ENCODE data around the gene PBX3. TPM values are rescaled to one million over a fixed set of nuclear protein-coding genes. Genes with fewer than 3 reads are reported as not detected.

PBX3 gene
- total RNA-seq, 5 donors from 2014 or later (not counting 1 experiment from before 2014, with no cell fraction given), result 12.3 to 30.6 (median 19.0) TPM

DNA sequence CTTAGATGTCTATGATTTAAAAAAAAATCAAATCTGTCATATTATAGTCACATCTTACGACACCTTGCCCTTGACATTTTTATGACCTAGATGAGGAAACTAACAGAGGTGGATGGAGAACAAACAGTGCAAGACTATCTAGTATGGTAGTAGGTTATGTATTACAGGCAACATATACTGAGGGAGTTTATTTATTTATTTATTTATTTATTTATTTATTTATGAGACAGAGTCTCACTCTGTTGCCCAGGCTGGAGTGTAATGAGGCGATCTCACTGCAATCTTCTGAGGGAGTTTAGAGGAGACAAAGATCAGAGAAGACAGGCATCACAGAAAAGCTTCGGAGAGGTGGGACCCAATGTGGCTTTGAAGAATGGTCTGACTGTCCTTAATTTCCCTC lies 4.5 kb upstream of the PBX3 start:
- CTCF ChIA-PET, result interaction anchor here in 1 of 2 donors (0.6 to 0.8 kb wide), 2 partner anchors 87 to 184 kb away, joined by 3 read pairs; no protein-coding TSS in a partner anchor
- Histone ChIP-seq H3K36me3 (ENCODE audit: control insufficient read depth in 2 of 2, extremely low read depth in 1 of 2, insufficient read depth in 1 of 2, low read length in 1 of 2) (no peaks in the 10 kb centered on the region), H3K4me3 (ENCODE audit: control insufficient read depth in 1 of 2, extremely low read depth in 1 of 2, low read length in 1 of 2) (no peak overlapping the region), H3K27me3 (replicated peaks in 1 of 2; ENCODE audit: control insufficient read depth in 2 of 2, extremely low read depth in 1 of 2, insufficient read depth in 2 of 2, low read length in 1 of 2) (no peaks in the 10 kb centered on the region), H3K27ac (ENCODE audit: low read length) (no peak overlapping the region), H3K9me3 (no peaks in the 10 kb centered on the region), H3K4me1 (ENCODE audit: control insufficient read depth in 1 of 2, extremely low read depth in 1 of 2, insufficient read depth in 2 of 2, low read length in 2 of 2) (peaks cover 0 to 7% of the 10 kb centered on the region in 2 experiments)
- WGBS (ENCODE audit: insufficient coverage), result no CpG with 5 or more reads among the region's 3 CpGs
- DNase-seq (no peak), ATAC-seq (replicated peaks in 1 of 4) (no peak)
- H3K27ac Mint-ChIP-seq, result no peak overlapping the region
- peaks cover 0 to 4% of the 10 kb centered on the region in 2 donors for H3K27me3 Mint-ChIP-seq
- no peaks in the 10 kb centered on the region for H3K36me3 Mint-ChIP-seq
- H3K9me3 Mint-ChIP-seq, result no peaks in the 10 kb centered on the region
- POLR2A ChIA-PET, result no interaction called here
- no peak overlapping the region for H3K4me3 Mint-ChIP-seq
- H3K4me1 Mint-ChIP-seq, result peaks cover 2 to 12% (median 7%) of the 10 kb centered on the region in 3 donors

GRCh38 chr9:125743682-125744428 lies 3.3 kb upstream of the PBX3 start:
- CTCF ChIA-PET, result no interaction called here
- no peak overlapping the region for H3K27ac ChIP-seq (ENCODE audit: low read length)
- no peaks in the 10 kb centered on the region for H3K36me3 ChIP-seq (ENCODE audit: control insufficient read depth in 2 of 2, extremely low read depth in 1 of 2, insufficient read depth in 1 of 2, low read length in 1 of 2)
- no peak overlapping the region for H3K4me3 Mint-ChIP-seq
- 74% methylated on average over 3 of the region's 5 CpGs for WGBS (ENCODE audit: insufficient coverage)
- H3K4me1 ChIP-seq (ENCODE audit: control insufficient read depth in 1 of 2, extremely low read depth in 1 of 2, insufficient read depth in 2 of 2, low read length in 2 of 2), result peaks cover 2 to 13% of the 10 kb centered on the region in 2 experiments
- H3K27ac Mint-ChIP-seq, result no peak overlapping the region
- H3K27me3 Mint-ChIP-seq, result no peaks in the 10 kb centered on the region
- no peaks in the 10 kb centered on the region for H3K36me3 Mint-ChIP-seq
- POLR2A ChIA-PET, result no interaction called here
- no peaks in the 10 kb centered on the region for H3K9me3 Mint-ChIP-seq
- no peaks in the 10 kb centered on the region for H3K9me3 ChIP-seq
- no peaks in the 10 kb centered on the region for H3K27me3 ChIP-seq (replicated peaks in 1 of 2; ENCODE audit: control insufficient read depth in 2 of 2, extremely low read depth in 1 of 2, insufficient read depth in 2 of 2, low read length in 1 of 2)
- ATAC-seq (replicated peaks in 1 of 4) (no peak), DNase-seq (no peak)
- H3K4me3 ChIP-seq (ENCODE audit: control insufficient read depth in 1 of 2, extremely low read depth in 1 of 2, low read length in 1 of 2), result no peak overlapping the region
- peaks cover 8 to 18% (median 12%) of the 10 kb centered on the region in 3 donors for H3K4me1 Mint-ChIP-seq

- Histone ChIP-seq H3K4me1 (ENCODE audit: control insufficient read depth in 1 of 2, extremely low read depth in 1 of 2, insufficient read depth in 2 of 2, low read length in 2 of 2) (peaks cover 2 to 14% of the 10 kb centered on the region in 2 experiments), H3K9me3 (no peaks in the 10 kb centered on the region), H3K36me3 (ENCODE audit: control insufficient read depth in 2 of 2, extremely low read depth in 1 of 2, insufficient read depth in 1 of 2, low read length in 1 of 2) (no peaks in the 10 kb centered on the region), H3K27ac (ENCODE audit: low read length) (no peak overlapping the region), H3K27me3 (replicated peaks in 1 of 2; ENCODE audit: control insufficient read depth in 2 of 2, extremely low read depth in 1 of 2, insufficient read depth in 2 of 2, low read length in 1 of 2) (no peaks in the 10 kb centered on the region), H3K4me3 (ENCODE audit: control insufficient read depth in 1 of 2, extremely low read depth in 1 of 2, low read length in 1 of 2) (no peak overlapping the region)
- Mint-ChIP-seq H3K4me1 (peaks cover 14 to 26% (median 18%) of the 10 kb centered on the region in 3 donors), H3K27me3 (no peaks in the 10 kb centered on the region), H3K27ac (no peak overlapping the region), H3K9me3 (no peaks in the 10 kb centered on the region), H3K4me3 (peak overlapping the region in 1 of 3 donors; percentile 98), H3K36me3 (no peaks in the 10 kb centered on the region)
- POLR2A ChIA-PET, result interaction anchor here in 1 of 2 donors (0.6 to 0.7 kb wide), 2 partner anchors 1106 to 1504 kb away, joined by 3 to 5 read pairs; no protein-coding TSS in a partner anchor
- no CpG with 5 or more reads among the region's 5 CpGs for WGBS (ENCODE audit: insufficient coverage)
- ATAC-seq (replicated peaks in 1 of 4) (no peak), DNase-seq (no peak)
- CTCF ChIA-PET, result no interaction called here
These were observed 2.6 kb upstream of the PBX3 start for GRCh38 chr9:125744616-125745015.

- no CpG with 5 or more reads among the region's 1 CpG for WGBS (ENCODE audit: insufficient coverage)
- Histone ChIP-seq H3K9me3 (no peaks in the 10 kb centered on the region), H3K4me3 (ENCODE audit: control insufficient read depth in 1 of 2, extremely low read depth in 1 of 2, low read length in 1 of 2) (no peak overlapping the region), H3K36me3 (ENCODE audit: control insufficient read depth in 2 of 2, extremely low read depth in 1 of 2, insufficient read depth in 1 of 2, low read length in 1 of 2) (no peaks in the 10 kb centered on the region), H3K27ac (ENCODE audit: low read length) (no peak overlapping the region), H3K27me3 (replicated peaks in 1 of 2; ENCODE audit: control insufficient read depth in 2 of 2, extremely low read depth in 1 of 2, insufficient read depth in 2 of 2, low read length in 1 of 2) (no peaks in the 10 kb centered on the region), H3K4me1 (ENCODE audit: control insufficient read depth in 1 of 2, extremely low read depth in 1 of 2, insufficient read depth in 2 of 2, low read length in 2 of 2) (peaks cover 2 to 14% of the 10 kb centered on the region in 2 experiments)
- Mint-ChIP-seq H3K4me3 (peak overlapping the region; percentile 92 to 98 (median 93)), H3K27me3 (no peaks in the 10 kb centered on the region), H3K36me3 (no peaks in the 10 kb centered on the region), H3K9me3 (no peaks in the 10 kb centered on the region), H3K4me1 (peaks cover 18 to 30% (median 18%) of the 10 kb centered on the region in 3 donors), H3K27ac (peak overlapping the region in 1 of 2 donors; percentile 0)
- ChIA-PET CTCF (interaction anchor here (0.6 to 1.1 kb wide), 2 partner anchors 10 to 148 kb away, joined by 3 read pairs; no protein-coding TSS in a partner anchor), POLR2A (interaction anchor here in 1 of 2 donors (0.6 to 0.7 kb wide), 2 partner anchors 1106 to 1503 kb away, joined by 3 to 5 read pairs; no protein-coding TSS in a partner anchor)
- DNase-seq, result no peak
- no peak for ATAC-seq (replicated peaks in 1 of 4)
These were observed 2.2 kb upstream of the PBX3 start for GRCh38 chr9:125745018-125745417.

- Mint-ChIP-seq H3K27me3 (no peaks in the 10 kb centered on the region), H3K36me3 (no peaks in the 10 kb centered on the region), H3K27ac (peak overlapping the region in 1 of 2 donors; percentile 75), H3K4me1 (peaks cover 23 to 36% (median 23%) of the 10 kb centered on the region in 3 donors), H3K4me3 (peak overlapping the region; percentile 92 to 98 (median 93)), H3K9me3 (no peaks in the 10 kb centered on the region)
- Histone ChIP-seq H3K27ac (ENCODE audit: low read length) (no peak overlapping the region), H3K36me3 (ENCODE audit: control insufficient read depth in 2 of 2, extremely low read depth in 1 of 2, insufficient read depth in 1 of 2, low read length in 1 of 2) (no peaks in the 10 kb centered on the region), H3K4me3 (ENCODE audit: control insufficient read depth in 1 of 2, extremely low read depth in 1 of 2, low read length in 1 of 2) (peak overlapping the region; percentile 55 to 81), H3K4me1 (ENCODE audit: control insufficient read depth in 1 of 2, extremely low read depth in 1 of 2, insufficient read depth in 2 of 2, low read length in 2 of 2) (peaks cover 2 to 14% of the 10 kb centered on the region in 2 experiments), H3K27me3 (replicated peaks in 1 of 2; ENCODE audit: control insufficient read depth in 2 of 2, extremely low read depth in 1 of 2, insufficient read depth in 2 of 2, low read length in 1 of 2) (no peaks in the 10 kb centered on the region), H3K9me3 (no peaks in the 10 kb centered on the region)
- POLR2A ChIA-PET, result no interaction called here
- DNase-seq (no peak), ATAC-seq (replicated peaks in 1 of 4) (no peak)
- CTCF ChIA-PET, result interaction anchor here (0.6 to 1.1 kb wide), 3 partner anchors 10 to 546 kb away, joined by 3 to 4 read pairs (median 3); no protein-coding TSS in a partner anchor
- 66% methylated on average over 4 of the region's 6 CpGs for WGBS (ENCODE audit: insufficient coverage)
These were observed 1.5 kb upstream of the PBX3 start for GRCh38 chr9:125745682-125746016.

GRCh38 chr9:125746017-125746773 lies 978 bp upstream of the PBX3 start:
- H3K4me3 Mint-ChIP-seq, result peak overlapping the region; percentile 92 to 98 (median 93)
- no peaks in the 10 kb centered on the region for H3K27me3 Mint-ChIP-seq
- peak overlapping the region; percentile 81 to 92 for H3K27ac Mint-ChIP-seq
- H3K27me3 ChIP-seq (replicated peaks in 1 of 2; ENCODE audit: control insufficient read depth in 2 of 2, extremely low read depth in 1 of 2, insufficient read depth in 2 of 2, low read length in 1 of 2), result no peaks in the 10 kb centered on the region
- peak overlapping the region; percentile 13 for H3K27ac ChIP-seq (ENCODE audit: low read length)
- no peaks in the 10 kb centered on the region for H3K36me3 Mint-ChIP-seq
- peak; percentile 82 to 94 (median 88) for DNase-seq
- H3K4me3 ChIP-seq (ENCODE audit: control insufficient read depth in 1 of 2, extremely low read depth in 1 of 2, low read length in 1 of 2), result peak overlapping the region; percentile 55 to 81
- no peaks in the 10 kb centered on the region for H3K9me3 ChIP-seq
- ATAC-seq (replicated peaks in 1 of 4), result peak; percentile 84 to 88 (median 85)
- under 1% methylated on average over 79 of the region's 79 CpGs for WGBS (ENCODE audit: insufficient coverage)
- H3K36me3 ChIP-seq (ENCODE audit: control insufficient read depth in 2 of 2, extremely low read depth in 1 of 2, insufficient read depth in 1 of 2, low read length in 1 of 2), result no peaks in the 10 kb centered on the region
- CTCF ChIA-PET, result interaction anchor here (0.6 to 1.1 kb wide), 2 partner anchors 147 to 547 kb away, joined by 3 to 4 read pairs; no protein-coding TSS in a partner anchor
- POLR2A ChIA-PET, result no interaction called here
- peaks cover 24 to 40% (median 25%) of the 10 kb centered on the region in 3 donors for H3K4me1 Mint-ChIP-seq
- peaks cover 2 to 14% of the 10 kb centered on the region in 2 experiments for H3K4me1 ChIP-seq (ENCODE audit: control insufficient read depth in 1 of 2, extremely low read depth in 1 of 2, insufficient read depth in 2 of 2, low read length in 2 of 2)
- H3K9me3 Mint-ChIP-seq, result no peaks in the 10 kb centered on the region
